ENCODE results near the gene ARHGAP22.
A peak's percentile ranks its signal among the peaks of the same experiment; 100 is the strongest.

ARHGAP22 gene

GRCh38 chr10:48606530-48607355 lies 1.9 kb upstream of the ARHGAP22 start:
- DNase-seq = no peak

GRCh38 chr10:48605786-48606529 lies 1.1 kb upstream of the ARHGAP22 start:
- DNase-seq = no peak

GRCh38 chr10:48604039-48604990 lies 558 bp downstream of the ARHGAP22 start:
- DNase-seq = no peak

- DNase-seq = no peak
Observed at GRCh38 chr10:48603421-48604038, 1.3 kb downstream of the ARHGAP22 start.

GRCh38 chr10:48602401-48603135 lies 2.3 kb downstream of the ARHGAP22 start:
- no peak for DNase-seq

GRCh38 chr10:48601789-48602188 lies 3.1 kb downstream of the ARHGAP22 start:
- no peak for DNase-seq

- peak in 1 of 2 experiments; percentile 12 for DNase-seq
Observed at GRCh38 chr10:48600645-48601505, 4.0 kb downstream of the ARHGAP22 start.

GRCh38 chr10:48599830-48600134 lies 5.1 kb downstream of the ARHGAP22 start:
- DNase-seq = peak; percentile 45 to 64

GRCh38 chr10:48598936-48599829 lies 5.7 kb downstream of the ARHGAP22 start:
- DNase-seq = no peak

GRCh38 chr10:48598243-48598935 lies 6.5 kb downstream of the ARHGAP22 start:
- DNase-seq = no peak

GRCh38 chr10:48595539-48595932 lies 9.3 kb downstream of the ARHGAP22 start:
- no peak for DNase-seq

GRCh38 chr10:48594803-48595538 lies 9.9 kb downstream of the ARHGAP22 start:
- DNase-seq = no peak

- no peak for DNase-seq
Observed at GRCh38 chr10:48594371-48594770, 10.5 kb downstream of the ARHGAP22 start.

- DNase-seq = no peak
Observed at GRCh38 chr10:48592346-48592745, 12.5 kb downstream of the ARHGAP22 start.

GRCh38 chr10:48590945-48591344 lies 13.9 kb downstream of the ARHGAP22 start:
- no peak for DNase-seq

- DNase-seq = no peak
Observed at GRCh38 chr10:48589266-48589665, 15.6 kb downstream of the ARHGAP22 start.

GRCh38 chr10:48587819-48588218 lies 17.1 kb downstream of the ARHGAP22 start:
- no peak for DNase-seq

- DNase-seq = no peak
Observed at GRCh38 chr10:48587101-48587500, 17.8 kb downstream of the ARHGAP22 start.
